ENCODE data around the gene ANKS1A. TPM values are rescaled to one million over a fixed set of nuclear protein-coding genes. Genes with fewer than 3 reads are reported as not detected.

ANKS1A gene
- total RNA-seq, 1 experiment from 2014 or later, result 14.4 TPM

DNA sequence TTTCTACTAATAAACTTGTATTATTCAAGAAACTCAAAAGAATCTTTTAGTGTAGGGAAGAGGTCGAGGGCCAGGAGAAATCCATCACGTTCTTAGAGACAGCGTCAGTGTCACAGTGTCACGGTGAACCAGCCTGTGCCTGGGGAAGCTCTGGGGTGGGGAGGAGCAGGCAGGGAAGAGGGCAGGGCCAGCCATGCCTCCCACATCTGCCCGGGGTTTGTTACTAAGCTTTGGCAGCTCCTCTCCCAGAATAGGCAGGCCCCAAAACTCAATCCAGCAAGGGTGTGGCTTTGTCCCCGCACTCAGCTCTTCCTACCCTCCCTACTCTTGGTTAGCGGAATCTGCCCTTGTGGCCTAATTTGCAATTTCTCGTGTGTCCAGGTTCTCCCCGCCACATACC is 179.2 kb downstream of the ANKS1A start:
- Histone ChIP-seq H3K36me3 (ENCODE audit: control insufficient read depth, insufficient read depth, low read length) (no peaks in the 10 kb centered on the region), H3K4me3 (ENCODE audit: low read depth in 2 of 2, low read length in 2 of 2) (no peak overlapping the region), H3K9me3 (ENCODE audit: control insufficient read depth, insufficient read depth, low read depth, low read length) (no peaks in the 10 kb centered on the region), H3K4me1 (ENCODE audit: control insufficient read depth, insufficient read depth, low read length) (no peaks in the 10 kb centered on the region), H3K27me3 (ENCODE audit: control insufficient read depth, insufficient read depth, low read length) (no peaks in the 10 kb centered on the region), H3K27ac (ENCODE audit: low read length) (no peak overlapping the region)
- TF ChIP-seq, protein P1, sequence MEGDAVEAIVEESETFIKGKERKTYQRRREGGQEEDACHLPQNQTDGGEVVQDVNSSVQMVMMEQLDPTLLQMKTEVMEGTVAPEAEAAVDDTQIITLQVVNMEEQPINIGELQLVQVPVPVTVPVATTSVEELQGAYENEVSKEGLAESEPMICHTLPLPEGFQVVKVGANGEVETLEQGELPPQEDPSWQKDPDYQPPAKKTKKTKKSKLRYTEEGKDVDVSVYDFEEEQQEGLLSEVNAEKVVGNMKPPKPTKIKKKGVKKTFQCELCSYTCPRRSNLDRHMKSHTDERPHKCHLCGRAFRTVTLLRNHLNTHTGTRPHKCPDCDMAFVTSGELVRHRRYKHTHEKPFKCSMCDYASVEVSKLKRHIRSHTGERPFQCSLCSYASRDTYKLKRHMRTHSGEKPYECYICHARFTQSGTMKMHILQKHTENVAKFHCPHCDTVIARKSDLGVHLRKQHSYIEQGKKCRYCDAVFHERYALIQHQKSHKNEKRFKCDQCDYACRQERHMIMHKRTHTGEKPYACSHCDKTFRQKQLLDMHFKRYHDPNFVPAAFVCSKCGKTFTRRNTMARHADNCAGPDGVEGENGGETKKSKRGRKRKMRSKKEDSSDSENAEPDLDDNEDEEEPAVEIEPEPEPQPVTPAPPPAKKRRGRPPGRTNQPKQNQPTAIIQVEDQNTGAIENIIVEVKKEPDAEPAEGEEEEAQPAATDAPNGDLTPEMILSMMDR (IDR thresholded peaks at IDR 0.05), result no peak
- no peak for TF ChIP-seq TCF7L2 (IDR thresholded peaks at IDR 0.05; ENCODE audit: low read depth, low read length)
- no peak for TF ChIP-seq POLR2AphosphoS5 (IDR thresholded peaks at IDR 0.05; ENCODE audit: low read depth, low read length)
- TF ChIP-seq SIN3A (IDR thresholded peaks at IDR 0.05; ENCODE audit: borderline replicate concordance, insufficient read depth, low read depth, low read length), result no peak
- TF ChIP-seq, protein P2, sequence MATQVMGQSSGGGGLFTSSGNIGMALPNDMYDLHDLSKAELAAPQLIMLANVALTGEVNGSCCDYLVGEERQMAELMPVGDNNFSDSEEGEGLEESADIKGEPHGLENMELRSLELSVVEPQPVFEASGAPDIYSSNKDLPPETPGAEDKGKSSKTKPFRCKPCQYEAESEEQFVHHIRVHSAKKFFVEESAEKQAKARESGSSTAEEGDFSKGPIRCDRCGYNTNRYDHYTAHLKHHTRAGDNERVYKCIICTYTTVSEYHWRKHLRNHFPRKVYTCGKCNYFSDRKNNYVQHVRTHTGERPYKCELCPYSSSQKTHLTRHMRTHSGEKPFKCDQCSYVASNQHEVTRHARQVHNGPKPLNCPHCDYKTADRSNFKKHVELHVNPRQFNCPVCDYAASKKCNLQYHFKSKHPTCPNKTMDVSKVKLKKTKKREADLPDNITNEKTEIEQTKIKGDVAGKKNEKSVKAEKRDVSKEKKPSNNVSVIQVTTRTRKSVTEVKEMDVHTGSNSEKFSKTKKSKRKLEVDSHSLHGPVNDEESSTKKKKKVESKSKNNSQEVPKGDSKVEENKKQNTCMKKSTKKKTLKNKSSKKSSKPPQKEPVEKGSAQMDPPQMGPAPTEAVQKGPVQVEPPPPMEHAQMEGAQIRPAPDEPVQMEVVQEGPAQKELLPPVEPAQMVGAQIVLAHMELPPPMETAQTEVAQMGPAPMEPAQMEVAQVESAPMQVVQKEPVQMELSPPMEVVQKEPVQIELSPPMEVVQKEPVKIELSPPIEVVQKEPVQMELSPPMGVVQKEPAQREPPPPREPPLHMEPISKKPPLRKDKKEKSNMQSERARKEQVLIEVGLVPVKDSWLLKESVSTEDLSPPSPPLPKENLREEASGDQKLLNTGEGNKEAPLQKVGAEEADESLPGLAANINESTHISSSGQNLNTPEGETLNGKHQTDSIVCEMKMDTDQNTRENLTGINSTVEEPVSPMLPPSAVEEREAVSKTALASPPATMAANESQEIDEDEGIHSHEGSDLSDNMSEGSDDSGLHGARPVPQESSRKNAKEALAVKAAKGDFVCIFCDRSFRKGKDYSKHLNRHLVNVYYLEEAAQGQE (IDR thresholded peaks at IDR 0.05; ENCODE audit: insufficient read depth in 1 of 2, low read depth in 2 of 2, low read length in 1 of 2), result no peak
- intact Hi-C loops (cut with micrococcal nuclease; ENCODE audit: unreplicated experiment) (no loop called here), in situ Hi-C loops (cut with HindIII; ENCODE audit: low pct_unique_long_range_greater_than_20kb, low sequenced_read_pairs) (no loop called here)
- no peak for DNase-seq (ENCODE audit: low read depth, low spot score)
- no peak for ATAC-seq
- ChIA-PET CTCF (interaction anchor here (0.7 kb wide), 1 partner anchor 49 kb away, joined by 8 read pairs; no protein-coding TSS in a partner anchor), POLR2A (no interaction called here)
- BruUV-seq (replicated peaks), result no TSS peak

- ATAC-seq, result no peak
- Histone ChIP-seq H3K4me1 (ENCODE audit: control insufficient read depth, insufficient read depth, low read length) (no peaks in the 10 kb centered on the region), H3K9me3 (ENCODE audit: control insufficient read depth, insufficient read depth, low read depth, low read length) (no peaks in the 10 kb centered on the region), H3K36me3 (ENCODE audit: control insufficient read depth, insufficient read depth, low read length) (no peaks in the 10 kb centered on the region), H3K27me3 (ENCODE audit: control insufficient read depth, insufficient read depth, low read length) (no peaks in the 10 kb centered on the region), H3K4me3 (ENCODE audit: low read depth in 2 of 2, low read length in 2 of 2) (no peak overlapping the region), H3K27ac (ENCODE audit: low read length) (no peak overlapping the region)
- in situ Hi-C loops (cut with HindIII; ENCODE audit: low pct_unique_long_range_greater_than_20kb, low sequenced_read_pairs), result no loop called here
- BruUV-seq (replicated peaks), result no TSS peak
- TF ChIP-seq, protein P2 (IDR thresholded peaks at IDR 0.05; ENCODE audit: insufficient read depth in 1 of 2, low read depth in 2 of 2, low read length in 1 of 2), result no peak
- TF ChIP-seq SIN3A (IDR thresholded peaks at IDR 0.05; ENCODE audit: borderline replicate concordance, insufficient read depth, low read depth, low read length) (no peak), TCF7L2 (IDR thresholded peaks at IDR 0.05; ENCODE audit: low read depth, low read length) (no peak), POLR2AphosphoS5 (IDR thresholded peaks at IDR 0.05; ENCODE audit: low read depth, low read length) (no peak)
- TF ChIP-seq, protein P1 (IDR thresholded peaks at IDR 0.05), result no peak
- intact Hi-C loops (cut with micrococcal nuclease; ENCODE audit: unreplicated experiment), result no loop called here
- no peak for DNase-seq (ENCODE audit: low read depth, low spot score)
- POLR2A ChIA-PET, result no interaction called here
- CTCF ChIA-PET, result no interaction called here
These were observed 179.6 kb downstream of the ANKS1A start for GRCh38 chr6:35068644-35069043.
